Thymus (tissue), 11 donors: ENCODE measurements around the gene METAP1D. TPM values are rescaled to one million over a fixed set of nuclear protein-coding genes. Genes with fewer than 3 reads are reported as not detected.
A peak's percentile ranks its signal among the peaks of the same experiment; 100 is the strongest.
"Not testable (repeated sequence)": the region's sequence is repeated elsewhere in the genome, so short reads cannot be mapped to it uniquely, and the experiment has no call there.

Experiments
- DNase-seq, 9 donors: peaks; one replicate each; pipeline ENCODE4 v3.0.0-alpha.2; 2013; ENCODE audit warnings: low spot score in 9 of 9, low read depth in 6 of 9, missing footprints in 1 of 9
- H3K27ac ChIP-seq, 2 donors: one replicate each; pipeline ENCODE4 v1.5.1; 2013; ENCODE audit warnings: control low read depth in 1 of 2, low read depth in 1 of 2, low read length in 1 of 2, mild to moderate bottlenecking in 1 of 2, moderate library complexity in 1 of 2
- H3K27me3 ChIP-seq, 2 donors: one replicate each; pipeline ENCODE4 v1.5.1; 2013; ENCODE audit warnings: low read length in 1 of 2; ENCODE audit not compliant: control insufficient read depth in 2 of 2, insufficient read depth in 1 of 2
- H3K36me3 ChIP-seq, 2 donors: one replicate each; pipeline ENCODE4 v1.5.1; 2013; ENCODE audit warnings: low read length in 1 of 2, mild to moderate bottlenecking in 1 of 2, moderate library complexity in 1 of 2; ENCODE audit not compliant: control insufficient read depth in 2 of 2, insufficient read depth in 2 of 2
- H3K4me1 ChIP-seq, 2 donors: one replicate each; pipeline ENCODE4 v1.5.1; 2013; ENCODE audit warnings: low read length in 2 of 2; ENCODE audit not compliant: control insufficient read depth in 2 of 2, insufficient read depth in 2 of 2
- H3K4me3 ChIP-seq, 2 donors: one replicate each; pipeline ENCODE4 v1.5.1; 2013; ENCODE audit warnings: low read length in 2 of 2, control low read depth in 1 of 2, mild to moderate bottlenecking in 1 of 2
- H3K9me3 ChIP-seq, 2 donors: one replicate each; pipeline ENCODE4 v1.5.1; 2013; ENCODE audit warnings: low read length in 1 of 2, mild to moderate bottlenecking in 1 of 2; ENCODE audit not compliant: control insufficient read depth in 2 of 2, insufficient read depth in 1 of 2
- WGBS: extraction: QIAGEN DNeasy Blood & Tissue Kit; methylation state at CpG from one replicate; pipeline ENCODE4 v1.1.7; 2013; 5-methylcytosine and 5-hydroxymethylcytosine counted together
- polyA plus RNA-seq: library from polyadenylated mRNA; stranded (reverse); fragments of 200-250 nt; gene quantifications from one replicate; pipeline ENCODE4 v1.2.3, GENCODE V29; 2013
- total RNA-seq: library from RNA; stranded (reverse); fragments of 120-200 nt; gene quantifications from one replicate; pipeline ENCODE4 v1.2.4, GENCODE V29; 2013
- donor health status: healthy.

The METAP1D gene
- total and polyA plus RNA-seq, 2 donors, result 2.4 to 4.2 TPM

DNA sequence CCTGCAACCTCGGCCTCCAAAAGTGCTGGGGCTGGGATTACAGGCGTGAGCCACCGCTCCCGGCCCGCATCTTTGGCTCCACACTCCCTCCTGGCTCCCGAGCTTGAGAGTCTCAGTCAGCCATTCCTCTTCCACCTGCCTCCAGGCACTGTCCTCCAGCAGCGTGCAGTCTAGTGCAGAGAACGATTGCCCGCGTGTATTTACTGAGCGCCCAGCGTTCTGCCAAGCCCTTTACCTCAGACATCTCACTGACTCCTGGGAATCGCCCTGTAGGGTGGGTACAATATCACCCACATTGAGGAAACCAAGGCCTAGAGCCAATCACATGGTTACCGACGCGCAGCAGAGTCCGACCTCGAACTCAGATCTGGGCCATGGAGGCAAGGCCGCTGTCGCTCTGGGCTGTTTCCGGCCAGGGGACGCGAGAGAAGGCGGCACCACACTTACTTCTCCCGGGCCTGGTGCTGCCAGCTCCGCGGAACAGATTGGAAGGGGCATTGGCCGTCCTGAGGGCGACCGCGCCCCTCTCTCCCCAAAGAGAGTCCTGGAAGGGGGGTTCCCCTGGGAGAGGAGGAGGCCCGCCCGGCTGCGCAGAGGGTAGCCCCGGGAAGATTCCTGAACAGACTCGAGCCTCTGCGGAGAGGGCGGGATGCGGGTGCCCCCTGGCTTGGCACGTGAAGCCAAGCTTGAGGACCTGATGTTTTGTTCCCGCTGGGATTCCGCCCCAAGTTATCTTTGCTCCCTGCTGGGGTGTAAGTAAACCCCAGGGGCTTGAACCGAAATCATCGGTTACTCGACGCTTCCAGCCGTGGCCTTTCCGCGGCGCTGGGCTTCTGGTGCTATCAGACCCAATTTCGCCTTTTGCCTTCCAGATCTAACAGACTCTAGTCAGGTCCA lies 108.2 kb downstream of the METAP1D start:
- no peaks in the 10 kb centered on the region for H3K36me3 ChIP-seq
- peaks cover 14 to 61% of the 10 kb centered on the region in 2 donors for H3K4me1 ChIP-seq
- H3K27me3 ChIP-seq, result peaks cover 46 to 79% of the 10 kb centered on the region in 2 donors
- no peak overlapping the region for H3K4me3 ChIP-seq
- H3K27ac ChIP-seq, result no peak overlapping the region
- H3K9me3 ChIP-seq, result peaks cover 2 to 9% of the 10 kb centered on the region in 2 donors
- WGBS, result 18% methylated on average over 51 of the region's 51 CpGs
- DNase-seq, result peak in 2 of 9 donors; percentile 12 to 31

DNA sequence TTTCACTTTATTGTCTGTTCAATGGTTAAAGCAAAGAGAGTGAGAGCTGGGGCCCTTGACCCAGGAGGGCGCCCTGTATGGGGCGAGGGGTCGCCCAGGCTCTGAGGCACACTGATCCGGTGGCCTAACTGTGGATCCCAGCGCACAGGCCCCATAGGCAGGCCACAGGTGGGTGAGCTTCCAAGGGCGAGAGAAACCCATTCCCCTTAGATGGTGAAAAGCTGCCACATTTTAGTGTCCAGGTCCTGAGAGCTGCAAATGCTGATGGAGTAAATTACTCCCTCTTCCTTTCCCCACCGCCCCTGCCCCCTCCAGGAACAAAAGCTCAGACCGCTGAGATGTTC lies 108.8 kb downstream of the METAP1D start:
- peaks cover 46 to 73% of the 10 kb centered on the region in 2 donors for H3K27me3 ChIP-seq

DNA sequence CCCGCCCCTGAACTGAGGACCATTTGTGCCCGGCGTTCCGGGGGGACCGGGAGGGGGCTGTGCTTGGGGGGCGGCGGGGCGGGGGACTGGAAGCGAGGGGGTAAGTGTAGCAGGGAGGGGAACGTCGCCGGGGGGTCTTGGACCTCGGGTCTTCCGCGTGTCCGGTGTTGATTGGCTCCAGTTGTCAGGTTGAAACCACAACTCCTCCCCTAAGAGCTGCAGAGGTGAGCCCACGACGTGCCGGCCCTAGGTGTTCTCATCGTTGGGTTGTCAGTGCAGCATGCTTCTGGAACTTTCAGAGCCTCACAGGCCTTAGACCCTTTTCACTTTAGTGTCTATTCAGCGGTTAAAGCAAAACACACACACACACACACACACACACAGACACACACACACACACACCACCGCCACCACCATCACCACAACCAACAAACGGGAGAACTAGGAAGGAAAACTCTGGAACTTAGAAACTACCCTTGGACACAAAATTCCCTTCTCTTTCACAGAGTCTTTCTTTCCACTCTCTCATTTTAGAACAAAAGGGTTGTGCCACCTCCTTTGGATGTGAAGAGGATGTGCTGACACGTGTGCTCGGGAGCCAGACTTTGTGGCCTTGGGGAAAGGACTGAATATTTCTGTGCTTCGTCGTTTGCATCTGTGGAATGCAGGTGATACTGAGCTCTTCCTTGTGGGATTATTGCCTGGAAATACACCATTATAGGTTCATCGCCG lies 109.7 kb downstream of the METAP1D start:
- Histone ChIP-seq H3K27ac (no peak overlapping the region), H3K27me3 (peaks cover 46 to 69% of the 10 kb centered on the region in 2 donors), H3K4me1 (peaks cover 10 to 47% of the 10 kb centered on the region in 2 donors), H3K36me3 (no peaks in the 10 kb centered on the region), H3K4me3 (no peak overlapping the region), H3K9me3 (peaks cover 2 to 7% of the 10 kb centered on the region in 2 donors)
- DNase-seq, result peak in 3 of 9 donors; percentile 14 to 27 (median 19)
- 30% methylated on average over 29 of the region's 29 CpGs for WGBS

More for the DNA sequence above, 108.8 kb downstream of the METAP1D start:
- 43% methylated on average over 8 of the region's 8 CpGs for WGBS
- Histone ChIP-seq H3K36me3 (no peaks in the 10 kb centered on the region), H3K9me3 (peaks cover 2 to 7% of the 10 kb centered on the region in 2 donors), H3K4me1 (peaks cover 12 to 55% of the 10 kb centered on the region in 2 donors), H3K27ac (no peak overlapping the region), H3K4me3 (no peak overlapping the region)
- DNase-seq, result peak in 2 of 9 donors; percentile 3 to 18

DNA sequence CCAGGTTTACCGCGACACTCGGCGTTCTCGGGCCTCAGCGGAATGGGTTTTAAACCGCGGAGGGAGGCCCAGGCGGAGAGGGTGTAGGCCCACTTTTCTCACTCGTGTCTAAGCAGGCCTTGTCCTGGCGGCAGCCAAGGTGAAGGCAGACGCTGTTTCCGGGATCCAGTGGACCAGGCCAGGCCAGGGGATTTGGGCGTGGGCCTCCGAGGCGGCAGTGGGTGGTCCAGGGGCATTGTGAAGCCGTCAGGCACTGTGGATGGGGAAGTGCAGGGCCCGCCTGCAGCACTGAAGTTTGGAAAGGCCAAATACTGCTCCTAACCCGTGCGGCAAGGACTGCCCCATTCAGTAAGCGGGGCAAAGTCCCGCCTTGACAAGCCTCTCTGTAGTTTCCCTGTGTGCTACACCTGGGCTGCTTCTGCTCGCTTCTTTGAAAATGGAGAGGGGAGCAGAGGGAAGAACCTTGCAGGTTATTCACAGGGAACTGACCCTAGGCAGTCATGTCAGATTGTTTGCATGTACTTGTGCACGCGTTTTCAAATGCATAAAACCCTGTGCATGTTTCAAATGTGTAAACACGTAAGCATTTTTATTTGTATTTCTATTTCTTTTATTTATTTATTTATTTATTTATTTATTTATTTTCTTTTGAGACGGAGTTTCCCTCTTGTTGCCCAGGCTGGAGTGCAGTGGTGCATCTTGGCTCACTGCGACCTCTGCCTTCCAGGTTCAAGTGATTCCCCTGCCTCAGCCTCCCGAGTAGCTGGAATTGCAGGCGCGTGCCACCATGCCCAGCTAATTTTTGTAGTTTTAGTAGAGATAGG lies 110.4 kb downstream of the METAP1D start:
- Histone ChIP-seq H3K27me3 (peaks cover 45 to 61% of the 10 kb centered on the region in 2 donors), H3K4me1 (peaks cover 10 to 41% of the 10 kb centered on the region in 2 donors), H3K36me3 (no peaks in the 10 kb centered on the region), H3K4me3 (no peak overlapping the region), H3K9me3 (peaks cover 2 to 7% of the 10 kb centered on the region in 2 donors), H3K27ac (no peak overlapping the region)
- DNase-seq, result peak in 2 of 9 donors; percentile 12 to 13
- 53% methylated on average over 31 of the region's 31 CpGs for WGBS

DNA sequence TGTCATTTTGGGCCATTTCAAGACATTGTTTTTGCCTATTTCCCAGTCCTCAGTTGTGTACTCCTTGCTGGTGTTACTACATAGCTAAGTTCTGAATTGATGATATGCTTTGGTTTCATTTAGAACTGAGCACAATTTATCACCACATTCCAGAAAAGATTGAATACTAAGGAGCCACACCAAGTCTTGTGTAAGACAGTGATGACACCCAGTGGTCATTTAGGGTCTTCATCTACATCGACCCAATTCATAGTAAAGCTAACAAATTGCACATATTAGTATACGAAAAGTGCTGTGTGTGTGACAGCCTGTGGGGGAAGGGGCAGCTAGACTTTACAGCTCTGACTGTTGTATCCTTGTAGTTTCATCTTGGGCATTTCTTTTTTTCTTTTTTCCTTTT lies 113.9 kb downstream of the METAP1D start:
- Histone ChIP-seq H3K4me3 (no peak overlapping the region), H3K9me3 (no peaks in the 10 kb centered on the region), H3K4me1 (peaks cover 0 to 12% of the 10 kb centered on the region in 2 donors), H3K36me3 (no peaks in the 10 kb centered on the region), H3K27ac (no peak overlapping the region), H3K27me3 (peaks cover 13 to 27% of the 10 kb centered on the region in 2 donors)
- 75% methylated on average over 2 of the region's 2 CpGs for WGBS
- DNase-seq, result peak in 2 of 9 donors; percentile 21 to 34

DNA sequence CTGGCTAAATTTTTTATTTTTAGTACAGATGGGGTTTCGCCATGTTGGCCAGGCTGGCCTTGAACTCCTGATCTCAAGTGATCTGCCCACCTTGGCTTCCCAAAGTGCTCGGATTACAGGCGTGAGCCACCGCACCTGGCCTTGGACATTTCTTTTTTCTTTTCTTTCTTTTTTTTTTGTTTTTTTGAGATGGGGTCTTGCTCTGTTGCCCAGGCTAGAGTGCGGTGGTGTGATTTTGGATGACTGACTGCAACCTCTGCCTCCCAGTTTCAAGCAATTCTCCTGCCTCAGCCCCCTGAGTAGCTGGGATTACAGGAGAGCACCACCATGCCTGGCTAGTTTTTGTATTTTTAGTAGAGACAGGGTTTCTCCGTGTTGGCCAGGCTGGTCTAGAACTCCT lies 114.4 kb downstream of the METAP1D start:
- WGBS, result 99% methylated on average over 6 of the region's 6 CpGs
- not testable (repeated sequence) for DNase-seq, H3K4me3 ChIP-seq, H3K27ac ChIP-seq, H3K36me3 ChIP-seq, H3K9me3 ChIP-seq
- Histone ChIP-seq H3K27me3 (peaks cover 7 to 21% of the 10 kb centered on the region in 2 donors), H3K4me1 (peaks cover 0 to 11% of the 10 kb centered on the region in 2 donors)

DNA sequence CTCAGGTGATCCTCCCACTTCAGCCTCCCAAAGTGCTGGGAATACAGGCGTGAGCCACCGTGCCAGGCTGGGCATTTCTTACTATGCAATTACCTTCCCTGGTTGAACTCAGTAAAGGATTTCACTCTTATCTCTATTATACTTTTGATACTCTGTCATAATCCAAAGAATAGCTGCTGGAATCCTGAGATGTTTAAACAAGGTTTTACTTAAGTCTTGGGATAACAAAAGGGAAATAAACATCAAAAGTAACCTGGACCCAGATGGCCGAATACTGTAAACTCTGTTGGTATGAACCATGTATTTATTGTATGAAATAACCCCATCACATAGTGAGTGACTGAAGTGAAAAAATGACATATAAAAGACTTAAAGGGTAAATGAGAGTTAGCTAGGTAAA lies 114.8 kb downstream of the METAP1D start:
- WGBS, result 96% methylated on average over 3 of the region's 3 CpGs
- H3K9me3 ChIP-seq, result no peaks in the 10 kb centered on the region
- H3K36me3 ChIP-seq, result no peaks in the 10 kb centered on the region
- H3K27me3 ChIP-seq, result peaks cover 5 to 17% of the 10 kb centered on the region in 2 donors
- no peak overlapping the region for H3K27ac ChIP-seq
- no peak overlapping the region for H3K4me3 ChIP-seq
- DNase-seq, result no peak
- H3K4me1 ChIP-seq, result peaks cover 0 to 8% of the 10 kb centered on the region in 2 donors

DNA sequence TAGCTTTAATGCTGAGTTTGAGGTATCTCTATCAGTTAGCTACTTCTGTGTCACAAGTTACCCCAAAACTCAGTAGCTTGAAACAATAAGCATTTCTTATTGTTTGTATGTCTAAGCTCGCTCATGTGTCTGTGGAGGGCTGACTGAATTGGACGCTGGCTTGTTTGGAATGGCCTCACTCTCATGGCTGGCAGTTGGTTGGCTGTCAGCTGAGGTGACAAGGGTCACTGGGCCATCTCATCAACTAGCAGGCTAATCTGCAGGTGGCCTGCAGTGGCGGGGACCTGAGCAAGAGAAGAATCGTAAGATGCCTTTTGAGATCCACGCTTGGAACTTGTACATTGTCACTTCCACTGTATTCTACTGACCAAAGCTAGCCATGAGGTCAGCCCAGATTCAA lies 116.4 kb downstream of the METAP1D start:
- no peaks in the 10 kb centered on the region for H3K36me3 ChIP-seq
- 96% methylated on average over 5 of the region's 5 CpGs for WGBS
- no peak overlapping the region for H3K4me3 ChIP-seq
- no peaks in the 10 kb centered on the region for H3K9me3 ChIP-seq
- H3K4me1 ChIP-seq, result no peaks in the 10 kb centered on the region
- no peak for DNase-seq
- H3K27ac ChIP-seq, result no peak overlapping the region
- H3K27me3 ChIP-seq, result peaks cover 0 to 5% of the 10 kb centered on the region in 2 donors
